AG09319 (cell line): ENCODE data around the gene CELF3.

Source experiments
- DNase-seq: peaks from one replicate; pipeline ENCODE4 v3.0.0-alpha.2; 2010; ENCODE audit warnings: low read depth; ENCODE audit errors: extremely low read depth
- CTCF ChIP-seq: IDR thresholded peaks from 2 replicates; pipeline ENCODE4 v1.5.1; 2011; ENCODE audit warnings: low read depth, mild to moderate bottlenecking, inconsistent platforms, low read length, moderate library complexity

The CELF3 gene

DNA sequence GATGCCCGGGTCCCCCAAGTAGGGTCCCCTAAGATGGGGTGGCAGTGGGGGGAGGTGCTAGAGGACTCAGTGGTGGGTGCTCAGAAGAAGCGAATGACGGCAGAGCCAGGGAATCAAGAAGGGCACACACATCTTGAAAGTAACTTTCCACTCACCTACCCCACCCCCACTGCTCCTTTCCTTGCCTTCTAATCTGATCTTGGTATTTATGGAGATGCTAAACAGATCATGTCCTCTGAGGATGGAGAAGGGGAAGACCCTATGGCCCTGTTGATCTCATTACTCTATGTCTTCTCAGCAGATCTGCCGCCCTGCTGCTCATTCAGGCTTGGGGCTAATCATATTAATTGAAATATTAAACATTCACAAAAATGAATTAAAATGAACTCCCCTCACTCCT lies 2.1 kb upstream of the CELF3 start:
- TF ChIP-seq CTCF, result no peak
- no peak for DNase-seq

- DNase-seq, result no peak
- no peak for TF ChIP-seq CTCF
Observed at GRCh38 chr1:151718011-151718431, 1.4 kb upstream of the CELF3 start.

DNA sequence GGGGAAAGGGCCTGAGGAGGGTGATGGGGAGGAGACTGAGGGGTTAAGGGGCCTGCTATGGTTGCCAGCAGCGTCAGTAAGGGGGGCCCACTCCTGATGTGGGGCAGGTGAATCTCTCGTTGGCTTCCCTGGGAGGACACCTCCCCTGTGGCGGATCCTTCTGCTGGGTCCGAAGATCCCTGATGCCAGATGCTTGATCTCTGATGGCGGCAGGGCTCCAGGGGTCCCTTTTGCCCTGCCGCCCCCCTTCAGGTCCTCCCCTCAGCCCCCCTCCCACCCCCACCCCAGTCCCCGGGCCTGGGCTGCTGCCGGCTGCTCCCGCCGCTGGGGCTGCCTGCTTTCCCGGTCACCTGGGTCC lies 219 bp downstream of the CELF3 start:
- no peak for TF ChIP-seq CTCF
- DNase-seq, result no peak

DNA sequence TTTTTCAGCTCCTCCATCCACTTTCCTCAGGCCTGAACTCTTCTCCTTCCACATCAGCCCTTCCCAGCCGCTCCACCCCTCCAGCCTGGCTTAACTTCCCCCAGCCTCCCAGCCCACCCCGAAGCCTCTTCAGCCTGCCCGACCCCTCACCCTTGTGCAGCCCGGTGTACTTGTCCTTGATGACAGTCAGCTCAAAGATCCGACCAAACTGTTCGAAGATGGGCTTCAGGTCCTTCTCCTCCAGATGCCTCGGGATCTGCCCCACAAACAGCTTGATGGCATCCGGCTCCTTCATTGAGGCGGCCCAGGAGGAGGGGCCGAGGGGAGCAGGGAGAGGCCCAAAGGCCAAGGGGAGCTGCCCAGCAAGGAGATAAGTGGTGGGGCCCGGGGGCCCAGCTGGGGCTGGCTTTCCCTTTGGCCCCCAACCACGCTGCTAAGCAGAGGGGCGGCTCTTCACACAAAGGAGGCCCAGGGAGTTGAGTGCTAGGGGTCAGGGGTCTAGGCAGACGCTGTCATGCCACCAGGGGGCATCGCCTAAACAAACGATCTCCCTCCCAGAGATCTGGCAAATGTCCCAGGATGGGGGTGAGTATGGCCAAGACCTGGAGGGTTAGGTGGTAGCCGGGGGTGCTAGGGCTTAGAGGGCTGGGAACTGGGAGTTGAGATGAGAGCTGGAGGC lies 738 bp downstream of the CELF3 start:
- no peak for DNase-seq
- TF ChIP-seq CTCF, result no peak

- no peak for TF ChIP-seq CTCF
- no peak for DNase-seq
Observed at GRCh38 chr1:151714820-151715725, 1.5 kb downstream of the CELF3 start.

DNA sequence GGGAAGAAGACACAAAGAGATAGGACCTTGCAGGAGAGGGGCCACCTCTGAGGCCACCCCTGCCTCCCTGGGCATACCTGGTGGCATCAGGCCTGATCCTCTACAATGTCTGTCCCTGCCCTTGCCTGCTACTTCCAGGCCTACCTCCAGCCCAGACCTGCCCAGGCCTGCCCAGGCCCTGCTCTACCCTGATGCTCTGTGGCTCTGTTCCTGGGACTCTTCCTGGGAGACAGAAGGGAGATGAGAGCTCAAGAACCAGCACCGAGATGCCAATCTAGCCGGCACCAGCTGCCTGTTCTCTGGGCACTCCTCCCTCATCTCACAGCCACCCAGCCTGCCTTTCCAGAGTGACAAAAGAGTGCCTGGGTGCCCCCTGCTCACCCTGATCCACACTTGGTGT lies 2.7 kb downstream of the CELF3 start:
- no peak for DNase-seq
- no peak for TF ChIP-seq CTCF

DNA sequence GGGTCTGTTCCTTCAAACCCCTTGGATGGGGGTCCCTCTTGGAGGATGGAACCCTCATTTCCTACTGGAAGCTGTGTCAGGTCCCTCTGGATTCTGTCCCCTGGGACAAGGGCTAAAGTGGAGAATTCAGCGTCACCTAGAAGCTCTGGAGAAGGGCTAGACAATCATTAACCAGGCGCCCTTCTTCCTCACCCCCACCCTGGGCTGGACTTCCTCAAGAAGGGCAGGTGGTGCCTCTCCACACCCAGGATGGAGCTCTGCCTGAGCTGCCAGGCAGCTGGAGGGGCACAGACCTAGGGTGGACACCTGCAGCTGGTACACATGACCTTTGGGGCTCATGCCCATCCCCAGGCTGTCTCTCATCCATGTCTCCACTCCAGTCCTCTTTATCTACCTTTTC lies 3.6 kb downstream of the CELF3 start:
- no peak for TF ChIP-seq CTCF
- DNase-seq, result no peak
